Thyroid gland (tissue), 4 donors: ENCODE measurements around the gene UBE4B. TPM values are rescaled to one million over a fixed set of nuclear protein-coding genes. Genes with fewer than 3 reads are reported as not detected.

Experiments
- DNase-seq, 2 donors: peaks; one replicate each; pipeline ENCODE4 v3.0.0-alpha.2; 2019
- H3K27ac ChIP-seq, 3 donors: fragments of 200-600 bp; sonication (generic); 1 replicate in 2 of 3; 2 replicates in 1 of 3; pipeline ENCODE4 v1.5.1; 2016 to 2019; ENCODE audit warnings: mild to moderate bottlenecking in 1 of 3, moderate library complexity in 1 of 3
- H3K27me3 ChIP-seq: fragments of 200-600 bp; sonication (generic); one replicate; pipeline ENCODE4 v1.5.1; 2019
- H3K36me3 ChIP-seq, 2 donors: fragments of 200-600 bp; sonication (generic); one replicate each; pipeline ENCODE4 v1.5.1; 2016 to 2019
- H3K4me1 ChIP-seq, 2 donors: fragments of 200-600 bp; sonication (generic); one replicate each; pipeline ENCODE4 v1.5.1; 2017 to 2019
- H3K4me3 ChIP-seq, 3 donors: fragments of 200-600 bp; sonication (generic); replicated peaks in 1 of 3; 1 replicate in 2 of 3; 2 replicates in 1 of 3; pipeline ENCODE4 v1.5.1; 2016; ENCODE audit warnings: mild to moderate bottlenecking in 1 of 3
- H3K9me3 ChIP-seq: fragments of 200-600 bp; sonication (generic); one replicate; pipeline ENCODE4 v1.5.1; 2017
- POLR2A ChIP-seq, 2 donors: fragments of 450-650 bp; IDR thresholded peaks; one replicate each; pipeline ENCODE4 v1.6.1; 2017; ENCODE audit warnings: antibody characterized with exemption in 2 of 2, mild to moderate bottlenecking in 2 of 2, moderate library complexity in 1 of 2
- WGBS, 2 donors: methylation state at CpG; one replicate each; pipeline ENCODE4 v1.1.5; 2017; 5-methylcytosine and 5-hydroxymethylcytosine counted together
- intact Hi-C: fragments of 100-400 bp; cut with DNase I; formaldehyde crosslinking; loops from one replicate; pipeline ENCODE4 v1.15.1; 2023
- total RNA-seq, 4 donors: library from RNA; depleted of rRNA; stranded (reverse); fragments of >200 nt; gene quantifications; one replicate each; pipeline ENCODE4 v1.2.3, GENCODE V29; 2016
- TF ChIP-seq, protein P1 (sequence below), 6 experiments: fragments of 200-600 bp in 3 of 6; fragments of 450-650 bp in 3 of 6; sonication (generic) in 3 of 6; IDR thresholded peaks; one replicate each; pipeline ENCODE4 v1.5.1; 2016 to 2019; ENCODE audit warnings: antibody characterized with exemption in 6 of 6, mild to moderate bottlenecking in 2 of 6, inconsistent platforms in 1 of 6, moderate library complexity in 1 of 6

Gene UBE4B
- total RNA-seq, 4 donors from 2014 or later, result 64.0 to 89.0 (median 71.0) TPM

DNA sequence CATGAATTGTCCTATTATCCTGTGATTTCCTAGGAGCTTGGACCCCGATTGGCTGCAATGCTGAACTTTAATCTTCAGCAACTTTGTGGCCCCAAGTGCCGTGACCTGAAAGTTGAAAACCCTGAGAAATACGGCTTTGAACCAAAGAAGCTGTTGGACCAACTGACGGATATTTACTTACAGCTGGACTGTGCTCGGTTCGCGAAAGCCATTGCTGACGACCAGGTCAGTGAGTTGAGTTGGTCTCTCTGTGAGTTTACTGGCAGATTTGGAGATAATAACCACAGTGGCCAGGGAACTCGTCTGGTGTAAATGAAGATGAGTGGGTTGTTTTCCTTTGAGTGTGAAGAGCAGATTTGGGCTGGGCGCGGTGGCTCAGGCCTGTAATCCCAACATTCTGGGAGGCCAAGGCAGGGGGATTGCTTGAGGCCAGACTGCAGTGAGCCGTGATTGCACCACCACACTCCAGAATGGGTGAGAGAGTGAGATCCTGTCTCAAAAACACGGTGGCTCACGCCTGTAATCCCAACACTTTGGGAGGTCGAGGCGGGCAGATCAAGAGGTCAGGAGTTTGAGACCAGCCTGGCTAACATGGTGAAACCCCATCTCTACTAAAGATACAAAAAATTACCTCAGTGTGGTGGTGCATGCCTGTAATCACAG lies 138.5 kb downstream of the UBE4B start:
- Histone ChIP-seq H3K27me3 (no peaks in the 10 kb centered on the region), H3K9me3 (no peaks in the 10 kb centered on the region), H3K4me3 (no peak overlapping the region), H3K4me1 (peaks cover 4 to 13% of the 10 kb centered on the region in 2 donors), H3K27ac (no peak overlapping the region), H3K36me3 (peaks cover 21 to 24% of the 10 kb centered on the region in 2 donors)
- no peak for DNase-seq
- no peak for TF ChIP-seq POLR2A (IDR thresholded peaks at IDR 0.05)
- TF ChIP-seq, protein P1, sequence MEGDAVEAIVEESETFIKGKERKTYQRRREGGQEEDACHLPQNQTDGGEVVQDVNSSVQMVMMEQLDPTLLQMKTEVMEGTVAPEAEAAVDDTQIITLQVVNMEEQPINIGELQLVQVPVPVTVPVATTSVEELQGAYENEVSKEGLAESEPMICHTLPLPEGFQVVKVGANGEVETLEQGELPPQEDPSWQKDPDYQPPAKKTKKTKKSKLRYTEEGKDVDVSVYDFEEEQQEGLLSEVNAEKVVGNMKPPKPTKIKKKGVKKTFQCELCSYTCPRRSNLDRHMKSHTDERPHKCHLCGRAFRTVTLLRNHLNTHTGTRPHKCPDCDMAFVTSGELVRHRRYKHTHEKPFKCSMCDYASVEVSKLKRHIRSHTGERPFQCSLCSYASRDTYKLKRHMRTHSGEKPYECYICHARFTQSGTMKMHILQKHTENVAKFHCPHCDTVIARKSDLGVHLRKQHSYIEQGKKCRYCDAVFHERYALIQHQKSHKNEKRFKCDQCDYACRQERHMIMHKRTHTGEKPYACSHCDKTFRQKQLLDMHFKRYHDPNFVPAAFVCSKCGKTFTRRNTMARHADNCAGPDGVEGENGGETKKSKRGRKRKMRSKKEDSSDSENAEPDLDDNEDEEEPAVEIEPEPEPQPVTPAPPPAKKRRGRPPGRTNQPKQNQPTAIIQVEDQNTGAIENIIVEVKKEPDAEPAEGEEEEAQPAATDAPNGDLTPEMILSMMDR (IDR thresholded peaks at IDR 0.05), result no peak
- intact Hi-C loops, result no loop called here
- 88 to 94% methylated on average over 16 of the region's 16 CpGs for WGBS, 2 donors

- Histone ChIP-seq H3K9me3 (no peaks in the 10 kb centered on the region), H3K4me1 (peaks cover 4 to 13% of the 10 kb centered on the region in 2 donors), H3K27me3 (no peaks in the 10 kb centered on the region), H3K27ac (no peak overlapping the region), H3K36me3 (peaks cover 21 to 23% of the 10 kb centered on the region in 2 donors), H3K4me3 (no peak overlapping the region)
- WGBS, 2 donors, result 94 to 95% methylated on average over 8 of the region's 8 CpGs
- TF ChIP-seq POLR2A (IDR thresholded peaks at IDR 0.05), result no peak
- TF ChIP-seq, protein P1 (IDR thresholded peaks at IDR 0.05), result no peak
- DNase-seq, result no peak
- intact Hi-C loops, result no loop called here
Observed at GRCh38 chr1:10171995-10172669, 139.4 kb downstream of the UBE4B start.

DNA sequence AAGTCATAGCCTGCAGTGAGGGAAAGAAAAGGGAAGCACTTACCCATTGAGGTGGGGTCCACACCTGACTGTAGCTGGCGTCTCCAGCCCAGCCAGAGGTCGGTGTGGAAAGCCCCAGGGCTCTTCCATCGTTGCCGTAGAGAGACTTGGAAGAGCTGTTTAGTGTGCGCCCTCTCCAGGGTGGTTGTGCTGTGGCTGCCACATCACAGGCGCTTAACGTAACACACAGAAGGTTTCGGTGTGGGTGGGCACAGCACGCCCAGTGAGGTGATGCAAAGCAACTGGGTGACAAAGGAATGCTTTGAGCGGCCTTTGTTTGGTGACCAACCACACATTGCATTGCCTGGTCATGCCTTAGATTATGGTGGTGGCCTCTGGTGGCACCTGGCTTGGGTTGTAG lies 140.8 kb downstream of the UBE4B start:
- 83 to 86% methylated on average over 10 of the region's 10 CpGs for WGBS, 2 donors
- DNase-seq, result no peak
- H3K9me3 ChIP-seq, result no peaks in the 10 kb centered on the region
- H3K4me3 ChIP-seq, result no peak overlapping the region
- H3K27me3 ChIP-seq, result no peaks in the 10 kb centered on the region
- peaks cover 21 to 23% of the 10 kb centered on the region in 2 donors for H3K36me3 ChIP-seq
- no peak overlapping the region for H3K27ac ChIP-seq
- TF ChIP-seq, protein P1 (IDR thresholded peaks at IDR 0.05), result no peak
- TF ChIP-seq POLR2A (IDR thresholded peaks at IDR 0.05), result no peak
- peaks cover 4 to 13% of the 10 kb centered on the region in 2 donors for H3K4me1 ChIP-seq
- intact Hi-C loops, result no loop called here

DNA sequence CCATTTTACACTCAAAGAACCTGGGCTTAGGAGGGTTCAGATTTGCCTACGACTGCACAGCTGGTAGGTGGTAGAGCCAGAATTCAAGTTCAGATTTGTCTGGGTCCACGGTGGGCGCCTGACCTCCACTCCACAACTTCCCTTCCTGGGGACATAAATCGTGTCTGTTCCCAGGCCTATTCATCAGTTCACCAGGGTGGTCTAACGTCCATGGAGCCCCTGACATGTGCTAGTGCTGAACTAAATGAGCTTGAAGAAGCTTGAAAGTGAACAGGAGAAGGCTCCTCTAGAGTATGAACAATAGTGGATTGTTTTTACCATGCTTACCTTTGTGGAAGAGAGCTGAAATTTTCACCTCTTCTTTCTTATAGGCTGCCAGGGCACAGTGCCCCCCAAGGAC lies 145.1 kb downstream of the UBE4B start:
- TF ChIP-seq, protein P1 (IDR thresholded peaks at IDR 0.05), result no peak
- TF ChIP-seq POLR2A (IDR thresholded peaks at IDR 0.05), result no peak
- intact Hi-C loops, result no loop called here
- Histone ChIP-seq H3K4me3 (no peak overlapping the region), H3K9me3 (no peaks in the 10 kb centered on the region), H3K27ac (no peak overlapping the region), H3K36me3 (peaks cover 26 to 28% of the 10 kb centered on the region in 2 donors), H3K4me1 (no peaks in the 10 kb centered on the region), H3K27me3 (no peaks in the 10 kb centered on the region)
- 75 to 88% methylated on average over 5 of the region's 5 CpGs for WGBS, 2 donors
- no peak for DNase-seq
